AG09309 (cell line): ENCODE results near the gene CRHR1.

ENCODE experiments used
- DNase-seq: peaks from one replicate; pipeline ENCODE4 v3.0.0-alpha.2; 2010; ENCODE audit warnings: low read depth
- H3K4me3 ChIP-seq: 2 replicates; pipeline ENCODE4 v1.5.1; 2011; ENCODE audit warnings: mild to moderate bottlenecking, low read depth, low read length, moderate library complexity; ENCODE audit not compliant: control insufficient read depth
- CTCF ChIP-seq: IDR thresholded peaks from 2 replicates; pipeline ENCODE4 v1.5.1; 2011; ENCODE audit warnings: mild to moderate bottlenecking, low read depth, low read length, inconsistent platforms; ENCODE audit not compliant: insufficient read depth, control insufficient read depth; ENCODE audit errors: missing control alignments

The CRHR1 gene

DNA sequence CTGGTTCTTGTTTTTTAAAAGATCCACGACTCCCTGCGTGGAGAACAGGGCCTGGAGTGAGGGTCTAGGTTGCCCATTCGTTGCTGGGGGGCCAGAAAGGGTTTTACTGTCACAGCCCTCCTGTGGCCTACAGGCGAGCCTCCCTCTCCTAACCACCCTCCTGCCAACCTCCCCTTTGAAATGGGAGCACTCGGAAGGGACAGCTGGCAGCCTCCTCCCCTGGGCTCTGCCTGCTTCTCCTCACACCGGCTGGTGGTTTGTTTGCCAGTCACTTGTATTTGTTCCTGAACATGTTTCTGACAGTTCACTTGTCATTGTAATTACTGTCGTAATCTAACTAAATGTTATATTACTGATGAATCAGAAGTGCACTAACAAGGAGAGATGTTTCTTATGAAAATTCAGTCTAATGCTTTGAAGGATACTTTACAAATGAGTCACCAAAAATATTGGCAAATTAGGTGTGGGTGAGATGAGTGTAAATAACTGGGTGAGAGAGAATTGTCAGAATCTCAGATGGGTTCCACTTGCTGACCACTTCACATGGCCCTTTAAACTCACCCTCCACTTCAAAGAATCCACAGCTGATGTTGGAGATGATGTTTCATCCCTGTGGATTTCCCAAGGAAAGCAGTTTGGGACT is 57.9 kb downstream of the CRHR1 start:
- no peak for DNase-seq
- TF ChIP-seq CTCF = no peak
- no peak overlapping the region for H3K4me3 ChIP-seq

GRCh38 chr17:45843722-45844121 is 59.6 kb downstream of the CRHR1 start:
- DNase-seq = no peak
- H3K4me3 ChIP-seq = no peak overlapping the region
- no peak for TF ChIP-seq CTCF

DNA sequence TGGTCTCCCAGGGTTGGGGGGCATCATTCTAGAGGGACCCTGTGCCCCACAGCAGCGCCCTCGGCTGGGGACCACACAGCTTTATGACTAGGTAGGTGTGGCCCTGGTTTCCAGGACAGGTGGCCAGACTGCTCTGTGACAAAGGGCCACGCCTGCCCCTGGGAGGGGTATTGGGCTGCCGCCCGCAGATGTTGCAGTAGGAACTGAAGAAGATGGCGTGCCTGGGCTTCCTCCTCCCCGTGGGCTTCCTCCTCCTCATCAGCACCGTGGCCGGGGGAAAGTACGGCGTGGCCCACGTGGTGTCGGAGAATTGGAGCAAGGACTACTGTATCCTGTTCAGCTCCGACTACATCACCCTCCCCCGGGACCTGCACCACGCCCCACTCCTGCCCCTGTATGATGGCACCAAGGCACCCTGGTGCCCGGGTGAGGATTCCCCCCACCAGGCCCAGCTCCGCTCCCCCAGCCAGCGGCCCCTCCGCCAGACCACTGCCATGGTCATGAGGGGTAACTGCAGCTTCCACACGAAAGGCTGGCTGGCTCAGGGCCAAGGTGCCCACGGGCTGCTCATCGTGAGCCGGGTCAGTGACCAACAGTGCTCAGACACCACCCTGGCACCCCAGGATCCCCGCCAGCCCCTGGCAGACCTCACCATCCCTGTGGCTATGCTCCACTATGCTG is 60.7 kb downstream of the CRHR1 start, which contains the start of gene SPPL2C:
SPPL2C (plus strand) TSS at position 187 of the 681 bp plus-strand sequence; CDS start at position 213, 26 bp downstream.
- DNase-seq = no peak
- TF ChIP-seq CTCF = no peak
- H3K4me3 ChIP-seq = no peak within 1 kb of the TSS

DNA sequence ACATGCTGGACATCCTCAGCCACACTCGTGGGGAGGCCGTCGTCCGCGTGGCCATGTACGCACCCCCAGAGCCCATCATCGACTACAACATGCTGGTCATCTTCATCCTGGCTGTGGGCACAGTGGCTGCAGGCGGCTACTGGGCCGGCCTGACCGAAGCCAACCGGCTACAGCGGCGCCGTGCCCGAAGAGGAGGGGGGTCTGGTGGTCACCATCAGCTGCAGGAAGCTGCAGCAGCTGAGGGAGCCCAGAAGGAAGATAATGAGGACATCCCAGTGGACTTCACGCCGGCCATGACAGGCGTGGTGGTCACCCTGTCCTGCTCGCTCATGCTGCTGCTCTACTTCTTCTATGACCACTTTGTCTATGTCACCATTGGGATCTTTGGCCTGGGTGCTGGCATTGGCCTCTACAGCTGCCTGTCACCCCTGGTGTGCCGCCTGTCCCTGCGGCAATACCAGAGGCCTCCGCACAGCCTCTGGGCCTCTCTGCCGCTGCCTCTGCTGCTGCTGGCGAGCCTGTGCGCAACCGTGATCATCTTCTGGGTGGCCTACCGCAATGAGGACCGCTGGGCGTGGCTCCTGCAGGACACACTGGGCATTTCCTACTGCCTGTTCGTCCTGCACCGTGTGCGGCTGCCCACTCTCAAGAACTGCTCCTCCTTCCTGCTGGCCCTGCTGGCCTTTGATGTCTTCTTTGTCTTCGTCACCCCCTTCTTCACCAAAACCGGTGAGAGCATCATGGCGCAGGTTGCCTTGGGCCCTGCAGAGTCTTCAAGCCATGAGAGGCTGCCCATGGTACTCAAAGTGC is 61.5 kb downstream of the CRHR1 start:
- H3K4me3 ChIP-seq = no peak overlapping the region
- DNase-seq = no peak
- no peak for TF ChIP-seq CTCF

DNA sequence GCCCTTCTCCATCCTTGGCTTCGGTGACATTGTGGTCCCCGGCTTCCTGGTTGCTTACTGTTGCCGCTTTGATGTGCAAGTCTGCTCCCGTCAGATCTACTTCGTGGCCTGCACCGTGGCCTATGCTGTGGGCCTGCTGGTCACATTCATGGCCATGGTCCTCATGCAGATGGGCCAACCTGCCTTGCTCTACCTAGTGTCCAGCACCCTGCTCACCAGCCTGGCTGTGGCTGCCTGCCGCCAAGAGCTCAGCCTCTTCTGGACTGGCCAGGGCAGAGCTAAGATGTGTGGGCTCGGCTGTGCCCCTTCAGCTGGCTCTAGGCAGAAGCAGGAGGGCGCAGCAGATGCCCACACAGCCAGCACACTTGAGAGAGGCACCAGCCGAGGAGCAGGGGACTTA is 62.1 kb downstream of the CRHR1 start:
- no peak for DNase-seq
- no peak overlapping the region for H3K4me3 ChIP-seq
- no peak for TF ChIP-seq CTCF

GRCh38 chr17:45846646-45847045 is 62.5 kb downstream of the CRHR1 start:
- H3K4me3 ChIP-seq = no peak overlapping the region
- no peak for DNase-seq
- no peak for TF ChIP-seq CTCF
